ENCODE results near the gene PRX. TPM values are rescaled to one million over a fixed set of nuclear protein-coding genes. Genes with fewer than 3 reads are reported as not detected.

Gene PRX
- total and polyA plus RNA-seq, 2 of the 13 experiments (the other 11 are each of a cell fraction or from before 2014, with no cell fraction given), result 0.66 TPM

DNA sequence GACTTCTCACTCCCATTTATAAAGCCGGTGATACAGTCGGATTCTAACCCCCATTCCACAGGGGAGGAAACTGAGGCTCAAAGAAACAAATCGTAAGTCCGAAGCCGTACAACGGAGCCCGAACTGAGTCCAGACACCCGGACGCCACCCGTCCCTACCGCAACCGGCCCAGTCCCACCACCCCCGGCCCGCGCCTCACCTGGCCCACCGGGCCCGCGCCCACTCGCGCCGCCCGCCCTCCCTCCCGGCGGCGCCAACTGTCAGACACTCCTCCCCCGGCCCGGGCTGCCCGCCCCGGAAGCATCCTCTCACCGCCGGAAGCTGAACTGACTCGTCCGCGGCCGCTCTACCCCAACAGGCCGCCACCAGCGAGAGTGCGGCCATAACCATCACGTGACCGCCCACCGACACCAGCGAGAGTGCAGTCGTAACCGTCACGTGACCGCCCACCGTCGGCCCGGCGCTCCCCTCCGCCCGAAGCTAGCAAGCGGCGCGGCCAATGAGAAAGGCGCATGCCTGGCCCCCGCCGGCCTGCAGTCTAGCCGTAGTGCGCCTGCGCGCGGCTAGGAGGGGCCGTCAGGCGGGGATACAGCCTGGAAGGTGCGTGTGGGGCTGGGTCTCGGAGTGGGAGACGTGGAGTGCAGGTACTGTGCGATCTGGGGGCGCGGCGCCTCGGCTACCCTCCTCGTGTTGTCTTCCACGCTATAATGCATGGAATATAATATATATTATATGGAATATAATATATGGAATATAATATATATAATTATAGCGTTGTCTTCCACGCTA, 64.9 kb downstream of the PRX start, which contains the start of the genes C19orf47 and PLD3 (continued):
- TF ChIP-seq CEBPZ (IDR thresholded peaks at IDR 0.05; ENCODE audit: low read length) (no peak), MLX (CRISPR knock-in tag; IDR thresholded peaks at IDR 0.05) (peak; percentile 82; the same call in 1 of the 2 replicates), ZNF318 (CRISPR knock-in tag; IDR thresholded peaks at IDR 0.05) (no peak), BATF2 (CRISPR knock-in tag; IDR thresholded peaks at IDR 0.05) (no peak), RBAK (CRISPR knock-in tag; IDR thresholded peaks at IDR 0.05) (no peak), KDM5B (CRISPR knock-in tag; IDR thresholded peaks at IDR 0.05; ENCODE audit: borderline replicate concordance) (peak; percentile 60; the same call in 1 of the 2 replicates)
- TF ChIP-seq, protein P1, sequence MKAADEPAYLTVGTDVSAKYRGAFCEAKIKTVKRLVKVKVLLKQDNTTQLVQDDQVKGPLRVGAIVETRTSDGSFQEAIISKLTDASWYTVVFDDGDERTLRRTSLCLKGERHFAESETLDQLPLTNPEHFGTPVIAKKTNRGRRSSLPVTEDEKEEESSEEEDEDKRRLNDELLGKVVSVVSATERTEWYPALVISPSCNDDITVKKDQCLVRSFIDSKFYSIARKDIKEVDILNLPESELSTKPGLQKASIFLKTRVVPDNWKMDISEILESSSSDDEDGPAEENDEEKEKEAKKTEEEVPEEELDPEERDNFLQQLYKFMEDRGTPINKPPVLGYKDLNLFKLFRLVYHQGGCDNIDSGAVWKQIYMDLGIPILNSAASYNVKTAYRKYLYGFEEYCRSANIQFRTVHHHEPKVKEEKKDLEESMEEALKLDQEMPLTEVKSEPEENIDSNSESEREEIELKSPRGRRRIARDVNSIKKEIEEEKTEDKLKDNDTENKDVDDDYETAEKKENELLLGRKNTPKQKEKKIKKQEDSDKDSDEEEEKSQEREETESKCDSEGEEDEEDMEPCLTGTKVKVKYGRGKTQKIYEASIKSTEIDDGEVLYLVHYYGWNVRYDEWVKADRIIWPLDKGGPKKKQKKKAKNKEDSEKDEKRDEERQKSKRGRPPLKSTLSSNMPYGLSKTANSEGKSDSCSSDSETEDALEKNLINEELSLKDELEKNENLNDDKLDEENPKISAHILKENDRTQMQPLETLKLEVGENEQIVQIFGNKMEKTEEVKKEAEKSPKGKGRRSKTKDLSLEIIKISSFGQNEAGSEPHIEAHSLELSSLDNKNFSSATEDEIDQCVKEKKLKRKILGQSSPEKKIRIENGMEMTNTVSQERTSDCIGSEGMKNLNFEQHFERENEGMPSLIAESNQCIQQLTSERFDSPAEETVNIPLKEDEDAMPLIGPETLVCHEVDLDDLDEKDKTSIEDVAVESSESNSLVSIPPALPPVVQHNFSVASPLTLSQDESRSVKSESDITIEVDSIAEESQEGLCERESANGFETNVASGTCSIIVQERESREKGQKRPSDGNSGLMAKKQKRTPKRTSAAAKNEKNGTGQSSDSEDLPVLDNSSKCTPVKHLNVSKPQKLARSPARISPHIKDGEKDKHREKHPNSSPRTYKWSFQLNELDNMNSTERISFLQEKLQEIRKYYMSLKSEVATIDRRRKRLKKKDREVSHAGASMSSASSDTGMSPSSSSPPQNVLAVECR (CRISPR knock-in tag; IDR thresholded peaks at IDR 0.05; ENCODE audit: borderline replicate concordance), result peak; percentile 92

Data from HepG2 (cell line).